ENCODE results near the gene PDZK1IP1.
A peak's percentile ranks its signal among the peaks of the same experiment; 100 is the strongest.
"Not testable (repeated sequence)": the region's sequence is repeated elsewhere in the genome, so short reads cannot be mapped to it uniquely, and the experiment has no call there.

PDZK1IP1 gene

DNA sequence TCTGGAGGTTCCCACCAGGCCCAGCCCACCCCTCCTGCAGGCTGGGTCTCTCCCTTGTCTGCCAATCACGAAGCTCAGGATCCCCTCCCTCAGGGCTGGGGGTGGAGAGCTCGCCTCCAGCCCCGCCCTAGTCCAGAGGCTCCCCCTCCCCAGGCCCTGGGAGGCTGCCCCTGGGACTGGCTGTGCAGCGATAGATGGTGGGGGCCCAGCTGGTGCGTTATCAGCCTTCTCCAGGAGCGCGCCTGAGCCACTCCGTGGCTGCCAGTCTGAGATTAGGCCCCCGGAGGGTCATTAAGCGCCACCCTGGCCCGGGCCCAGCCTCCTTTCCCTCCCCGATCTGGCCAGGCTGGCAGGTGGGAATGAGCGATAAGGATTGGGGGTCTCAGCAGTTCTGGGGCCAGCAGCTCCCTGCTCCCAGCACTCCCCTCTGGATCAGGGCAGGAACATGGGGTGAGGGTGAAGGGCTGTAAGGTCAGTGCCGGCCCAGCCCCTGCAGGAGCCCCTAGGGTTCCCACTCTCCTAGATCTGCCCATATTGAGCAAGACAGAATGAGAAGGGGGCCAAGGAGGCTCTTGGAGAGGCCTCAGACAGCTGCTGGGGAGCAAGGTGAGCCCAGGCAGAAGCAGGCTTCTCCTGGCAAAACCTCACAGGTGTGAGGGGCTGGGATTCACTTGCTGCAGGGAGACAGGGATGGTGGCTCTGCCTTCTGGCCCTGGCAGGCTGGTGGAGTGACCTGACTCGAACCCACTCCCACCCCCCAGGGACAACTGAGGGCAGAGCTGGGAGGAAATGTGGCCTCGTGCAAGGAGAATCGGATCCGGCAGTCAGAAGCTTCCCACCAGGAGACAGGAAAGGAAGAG, 8.5 kb downstream of the PDZK1IP1 start:
- FAIRE-seq (no peak), DNase-seq (ENCODE audit: low spot score) (no peak)

DNA sequence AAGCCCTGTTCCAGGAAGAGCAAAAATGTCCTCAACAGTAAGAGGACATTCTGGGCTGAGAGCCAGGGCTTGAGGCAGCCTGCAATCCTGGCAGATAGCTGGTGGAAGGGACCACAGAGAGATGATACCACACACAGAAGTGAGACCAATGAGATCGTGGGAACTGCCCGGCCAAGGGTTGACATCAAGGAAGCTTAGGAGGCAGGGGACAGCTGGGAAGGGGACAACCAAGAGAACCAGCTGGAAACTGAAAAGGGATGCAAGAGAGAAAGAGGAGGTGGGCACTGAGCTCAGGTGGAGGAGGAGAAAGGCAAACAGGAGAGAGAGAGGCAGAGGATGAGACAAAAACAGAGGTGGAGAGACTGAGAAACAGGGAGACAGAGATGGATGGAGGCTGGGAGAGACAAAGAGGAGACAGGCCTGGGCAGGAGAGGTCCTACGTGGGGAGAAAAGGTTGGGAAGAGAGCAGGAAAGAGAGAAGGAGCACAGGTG, 9.2 kb downstream of the PDZK1IP1 start:
- FAIRE-seq = no peak
- no peak for DNase-seq (ENCODE audit: low spot score)

DNA sequence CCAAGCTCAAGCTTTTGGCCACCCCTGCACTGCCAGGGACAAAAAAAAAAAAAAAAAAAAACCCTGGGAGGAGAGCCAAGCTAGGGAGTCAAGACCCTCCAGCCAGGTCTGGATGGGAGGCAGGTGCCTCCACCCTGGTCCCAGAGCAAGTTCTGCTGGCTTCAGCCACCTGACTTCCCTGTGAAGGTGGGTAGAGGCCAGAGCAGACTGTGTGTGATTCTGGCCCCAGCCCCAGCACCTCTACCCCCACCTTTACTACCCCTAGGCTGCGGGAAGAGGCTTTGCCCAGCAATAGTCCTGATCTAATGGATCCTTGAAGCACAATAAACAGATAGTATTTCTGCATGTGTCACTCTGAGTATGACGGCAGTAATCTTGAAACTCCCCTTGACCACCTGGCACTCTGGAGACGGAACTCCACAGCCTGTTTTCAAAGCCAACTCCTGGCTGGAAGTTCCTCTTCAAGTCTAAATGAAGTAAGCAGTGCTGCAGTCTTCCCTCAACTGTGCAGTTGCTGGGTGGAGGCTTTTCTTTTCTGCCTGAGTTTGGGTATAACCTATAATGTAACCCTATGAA, 9.8 kb downstream of the PDZK1IP1 start:
- DNase-seq (ENCODE audit: low spot score) (no peak), FAIRE-seq (no peak)

DNA sequence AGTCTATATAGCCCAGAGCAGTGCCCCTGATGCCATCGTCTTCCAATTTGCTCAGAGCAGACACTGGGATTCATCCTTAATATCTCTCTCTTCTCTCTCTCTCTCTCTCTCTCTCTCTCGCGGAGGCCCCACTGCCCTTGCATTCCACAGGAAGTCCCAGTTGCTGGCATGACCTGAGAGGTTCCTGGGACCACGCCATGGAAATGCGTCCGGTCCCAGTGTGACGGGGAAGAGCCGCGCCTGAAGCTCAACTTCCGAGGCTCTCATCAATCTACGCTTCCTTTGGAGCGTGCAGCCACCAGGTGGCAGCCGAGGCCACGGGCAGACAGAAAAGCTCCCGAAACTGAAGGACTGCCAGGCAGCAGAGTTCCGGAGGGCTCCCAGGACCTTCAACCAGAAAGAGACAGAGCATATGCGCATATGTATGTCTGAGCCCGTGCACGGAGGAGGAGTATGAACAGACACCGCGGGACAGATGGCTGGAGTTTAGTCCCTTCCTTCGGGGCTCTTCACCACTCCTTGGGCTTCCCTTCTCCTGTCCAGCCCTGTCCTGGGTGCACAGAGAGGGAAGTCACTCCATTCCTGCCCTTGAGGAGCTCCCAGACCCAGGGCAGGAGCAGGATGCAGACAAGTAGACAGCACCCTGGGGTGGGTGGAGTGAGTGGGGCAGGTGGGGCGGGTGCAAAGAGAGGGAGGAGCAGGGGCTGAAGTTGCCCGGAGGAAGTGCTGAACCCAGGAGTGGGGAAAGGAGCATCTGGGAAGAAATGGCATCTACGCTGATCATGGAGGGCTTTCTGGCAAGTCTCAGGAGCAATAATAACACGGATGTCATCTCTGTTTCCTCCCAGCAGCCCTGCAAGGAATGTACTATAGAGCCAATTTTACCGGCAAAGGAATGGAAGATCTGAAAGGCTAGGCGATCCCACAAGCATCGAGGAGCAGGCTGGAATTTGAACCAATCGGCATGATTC, 10.5 kb downstream of the PDZK1IP1 start:
- FAIRE-seq (no peak), DNase-seq (ENCODE audit: low spot score) (peak; percentile 93)

DNA sequence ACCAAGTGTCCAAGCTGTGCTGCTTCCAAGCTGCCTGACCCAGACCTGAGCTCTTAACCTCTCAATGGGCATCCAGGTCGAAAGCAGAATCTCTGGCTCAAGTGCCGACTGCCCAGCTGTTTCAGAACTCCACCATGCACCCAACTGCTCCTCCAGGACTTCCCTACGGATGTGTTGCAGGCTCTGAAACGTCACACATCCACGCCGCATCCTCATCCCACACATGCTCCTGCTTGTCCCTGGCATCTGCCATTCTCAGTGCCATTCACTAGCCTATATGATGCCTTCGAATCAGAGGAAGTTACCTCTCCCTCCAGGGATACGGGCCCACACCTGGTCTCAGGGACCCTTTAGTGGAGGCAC, 11.2 kb downstream of the PDZK1IP1 start:
- DNase-seq (ENCODE audit: low spot score) (no peak), FAIRE-seq (no peak)

DNA sequence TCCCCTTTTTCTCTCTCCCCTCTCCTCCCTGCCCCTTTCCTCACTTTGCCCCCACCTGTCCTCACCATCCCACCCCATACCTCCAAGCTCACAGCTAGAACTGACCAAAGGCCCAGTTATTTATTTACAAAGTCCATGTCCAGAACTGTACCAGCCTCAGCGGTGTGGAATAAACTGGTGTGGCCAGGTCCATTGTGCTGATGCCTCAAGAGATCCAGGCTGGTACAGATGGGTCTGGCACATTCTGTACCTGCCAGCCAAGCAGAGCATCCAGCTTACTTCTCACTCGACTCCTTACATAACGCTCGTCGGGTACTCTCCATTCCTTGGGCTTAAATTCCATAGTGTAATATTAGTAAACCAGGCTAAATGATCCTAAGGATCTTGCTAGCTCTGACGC, 11.8 kb downstream of the PDZK1IP1 start:
- FAIRE-seq (no peak), DNase-seq (ENCODE audit: low spot score) (no peak)

DNA sequence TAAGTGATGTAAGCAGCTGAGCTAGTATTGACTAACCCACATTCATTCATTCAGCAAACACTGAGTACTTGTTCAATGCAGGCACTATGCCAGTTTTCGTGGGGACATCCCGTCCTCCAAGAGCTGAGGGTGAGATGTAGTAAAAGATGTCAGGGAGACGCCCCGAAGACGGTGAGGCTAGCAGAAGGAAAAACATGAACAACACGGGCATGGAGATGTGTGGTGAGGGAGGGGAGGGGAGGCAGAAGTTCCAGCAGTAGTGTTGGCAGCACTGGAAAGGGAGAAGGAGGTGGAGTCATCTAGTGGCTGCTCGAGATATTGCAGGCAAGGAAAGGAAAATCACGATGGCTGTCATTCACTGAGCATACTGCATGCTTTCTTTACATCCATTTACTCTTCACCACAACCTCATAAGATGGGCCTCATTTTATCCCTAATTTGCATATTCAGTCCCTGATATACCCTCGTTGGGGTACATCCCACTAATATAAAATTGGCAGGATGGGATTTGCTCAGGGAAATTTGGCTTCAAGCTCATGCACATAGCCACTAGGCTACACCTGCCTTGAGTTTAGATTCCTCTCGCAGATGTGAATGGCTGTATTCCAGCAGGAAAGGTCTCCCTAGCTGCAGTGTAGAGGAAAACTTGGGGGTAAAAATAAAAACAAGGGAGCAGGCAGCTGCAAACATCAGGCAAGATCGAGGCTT, 14.5 kb downstream of the PDZK1IP1 start:
- FAIRE-seq = no peak
- peak; percentile 79 for DNase-seq (ENCODE audit: low spot score)

DNA sequence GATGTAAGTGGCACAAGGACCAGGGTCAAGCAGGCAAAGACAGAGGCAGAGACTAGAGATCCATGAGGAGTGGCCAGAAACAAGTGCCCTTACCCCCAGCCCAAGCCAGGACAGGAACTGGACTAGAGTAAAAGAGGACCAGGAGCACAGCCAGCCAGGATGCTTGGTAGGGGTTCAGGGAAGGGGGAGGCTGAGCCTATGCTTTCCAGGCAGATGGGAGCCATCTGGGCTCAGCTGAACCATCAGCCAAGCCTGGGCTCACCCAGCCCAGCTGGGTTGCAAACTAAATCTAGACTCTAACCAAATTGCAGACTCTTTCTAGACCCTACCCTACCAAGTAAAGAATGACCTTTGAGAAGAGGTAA, 15.2 kb downstream of the PDZK1IP1 start:
- FAIRE-seq (no peak), DNase-seq (ENCODE audit: low spot score) (no peak)

DNA sequence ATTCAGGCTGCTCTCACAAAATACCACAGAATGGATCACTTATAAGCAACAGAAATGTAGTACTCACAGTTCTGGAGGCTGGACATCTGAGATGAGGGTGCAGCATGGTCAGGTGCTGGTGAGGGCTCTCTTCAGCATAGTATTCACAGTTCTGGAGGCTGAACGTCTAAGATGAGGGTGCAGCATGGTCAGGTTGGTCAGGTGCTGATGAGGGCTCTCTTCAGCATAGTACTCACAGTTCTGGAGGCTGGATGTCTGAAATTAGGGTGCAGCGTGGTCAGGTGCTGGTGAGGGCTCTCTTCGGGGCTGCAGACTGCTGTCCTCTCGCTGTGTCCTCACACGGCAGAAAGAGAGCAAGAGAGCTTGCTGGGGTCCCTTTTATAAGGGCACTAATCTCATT, 17.1 kb downstream of the PDZK1IP1 start:
- DNase-seq (ENCODE audit: low spot score) (no peak), FAIRE-seq (no peak)

DNA sequence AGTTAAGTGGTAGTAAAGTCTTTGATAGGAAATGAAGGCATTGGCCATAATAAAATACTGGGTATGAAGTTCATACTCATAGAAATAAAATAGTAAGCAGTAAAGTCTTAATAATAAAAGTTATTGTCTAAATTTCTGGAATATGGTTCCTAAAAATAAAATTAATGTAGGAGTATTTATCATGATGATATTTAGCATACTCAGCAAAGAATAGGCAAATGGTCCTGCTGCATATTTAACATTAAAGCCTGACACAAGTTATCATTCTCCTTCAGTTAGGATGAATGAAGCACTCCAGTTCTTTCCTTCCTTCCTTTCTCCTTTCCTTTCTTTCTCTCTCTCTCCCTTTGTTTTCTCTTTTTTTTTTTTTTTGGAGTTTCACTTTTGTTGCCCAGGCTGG, 25.3 kb downstream of the PDZK1IP1 start:
- FAIRE-seq (no peak), DNase-seq (ENCODE audit: low spot score) (no peak)

DNA sequence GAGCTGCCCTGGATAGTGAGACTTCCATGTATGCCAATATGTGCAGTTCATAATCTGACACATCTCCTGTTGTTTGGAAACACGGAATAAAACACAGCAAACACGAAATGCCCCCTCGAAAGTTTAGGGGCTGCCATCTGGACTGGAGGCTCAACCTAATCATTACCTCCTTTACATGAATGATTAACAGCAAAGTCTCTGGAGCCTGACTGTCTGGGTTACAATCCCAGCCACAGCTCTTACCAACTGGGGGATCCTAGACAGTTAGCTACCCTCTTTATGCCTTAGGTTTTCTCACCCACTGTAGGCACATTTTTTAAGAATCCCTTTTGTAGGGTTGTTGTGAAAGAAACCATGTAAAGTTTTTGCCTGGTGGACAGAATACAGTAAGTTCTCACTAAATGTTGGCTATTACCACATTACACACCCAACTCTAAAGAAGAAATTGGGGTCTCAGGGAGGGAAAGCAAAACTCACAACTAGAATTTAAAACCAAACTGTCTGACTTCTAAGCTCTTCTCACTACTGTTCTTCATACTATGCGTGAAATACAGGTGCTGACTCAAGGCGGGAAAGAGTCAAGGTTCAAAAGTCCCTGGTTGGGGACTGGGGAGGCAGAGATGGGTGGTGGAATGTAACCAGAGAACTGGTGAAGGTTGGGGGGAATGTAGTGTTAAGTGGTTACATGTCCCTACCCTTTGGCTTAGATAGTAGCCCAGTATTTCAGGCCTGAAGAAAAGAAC, 28.4 kb downstream of the PDZK1IP1 start:
- no peak for DNase-seq (ENCODE audit: low spot score)
- peak; percentile 77 for FAIRE-seq

DNA sequence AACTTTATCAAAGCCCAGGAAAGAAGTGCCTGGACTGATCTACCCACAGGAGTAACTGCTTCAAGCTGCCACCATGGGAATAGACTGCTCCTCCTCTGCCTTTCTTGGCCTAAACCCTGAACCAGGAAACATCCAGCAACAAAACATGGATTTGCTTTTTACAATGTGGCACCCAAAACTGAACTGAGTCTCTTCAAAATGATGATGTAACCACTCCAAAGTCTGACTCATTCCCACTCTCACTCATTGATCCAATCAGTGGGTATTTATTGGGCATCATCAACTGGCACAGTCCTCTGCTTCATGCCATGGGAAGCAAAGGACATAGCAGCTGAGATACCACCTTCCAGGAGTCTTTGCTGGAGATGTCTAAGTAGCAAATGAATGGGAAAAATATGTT, 29.1 kb downstream of the PDZK1IP1 start:
- no peak for FAIRE-seq
- no peak for DNase-seq (ENCODE audit: low spot score)

DNA sequence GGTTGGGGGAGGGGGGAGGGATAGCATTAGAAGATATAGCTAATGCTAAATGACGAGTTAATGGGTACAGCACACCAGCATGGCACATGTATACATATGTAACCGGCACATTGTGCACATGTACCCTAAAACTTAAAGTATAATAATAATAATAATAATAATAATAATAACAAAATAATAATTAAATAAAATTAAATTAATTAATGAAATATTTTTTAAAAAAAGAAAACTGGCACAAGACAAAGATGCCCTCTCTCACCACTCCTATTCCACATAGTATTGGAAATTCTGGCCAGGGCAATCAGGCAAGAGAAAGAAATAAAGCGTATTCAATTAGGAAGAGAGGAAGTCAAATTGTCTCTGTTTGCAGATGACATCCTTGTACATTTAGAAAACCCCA, 31.9 kb downstream of the PDZK1IP1 start:
- DNase-seq (ENCODE audit: low spot score); FAIRE-seq: not testable (repeated sequence)

DNA sequence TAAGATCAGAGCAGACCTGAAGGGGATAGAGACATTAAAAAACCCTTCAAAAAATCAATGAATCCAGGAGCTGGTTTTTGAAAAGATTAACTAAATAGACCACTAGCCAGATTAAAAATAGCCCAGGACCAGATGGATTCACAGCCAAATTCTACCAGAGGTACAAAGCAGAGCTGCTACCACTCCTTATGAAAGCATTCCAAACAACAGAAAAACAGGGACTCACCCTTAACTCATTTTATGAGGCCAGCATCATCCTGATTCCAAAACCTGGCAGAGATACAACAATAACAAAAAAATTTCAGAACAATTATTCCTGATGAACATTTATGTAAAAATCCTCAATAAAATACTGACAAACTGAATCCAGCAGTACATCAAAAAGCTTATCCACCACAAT, 33.4 kb downstream of the PDZK1IP1 start:
- FAIRE-seq; DNase-seq (ENCODE audit: low spot score): not testable (repeated sequence)

DNA sequence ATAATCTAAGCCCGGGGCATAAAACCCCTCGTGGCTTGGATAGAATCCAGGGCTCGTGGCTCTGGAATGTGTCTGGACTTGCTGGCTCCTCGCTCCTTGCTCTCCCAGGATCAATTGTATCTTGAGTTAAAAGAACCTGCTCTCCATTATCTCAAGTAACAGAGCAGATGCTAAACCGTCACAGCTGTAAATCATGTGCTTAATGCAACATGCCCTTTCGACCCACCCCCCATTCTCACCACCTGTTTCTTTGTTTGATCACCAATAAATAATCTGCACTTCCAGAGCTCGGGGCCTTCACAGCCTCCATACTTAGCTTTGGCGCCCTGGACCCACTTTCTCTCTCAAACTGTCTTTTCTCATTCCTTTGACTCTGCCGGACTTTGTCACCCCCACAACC, 40.7 kb downstream of the PDZK1IP1 start:
- FAIRE-seq; DNase-seq (ENCODE audit: low spot score): not testable (repeated sequence)

DNA sequence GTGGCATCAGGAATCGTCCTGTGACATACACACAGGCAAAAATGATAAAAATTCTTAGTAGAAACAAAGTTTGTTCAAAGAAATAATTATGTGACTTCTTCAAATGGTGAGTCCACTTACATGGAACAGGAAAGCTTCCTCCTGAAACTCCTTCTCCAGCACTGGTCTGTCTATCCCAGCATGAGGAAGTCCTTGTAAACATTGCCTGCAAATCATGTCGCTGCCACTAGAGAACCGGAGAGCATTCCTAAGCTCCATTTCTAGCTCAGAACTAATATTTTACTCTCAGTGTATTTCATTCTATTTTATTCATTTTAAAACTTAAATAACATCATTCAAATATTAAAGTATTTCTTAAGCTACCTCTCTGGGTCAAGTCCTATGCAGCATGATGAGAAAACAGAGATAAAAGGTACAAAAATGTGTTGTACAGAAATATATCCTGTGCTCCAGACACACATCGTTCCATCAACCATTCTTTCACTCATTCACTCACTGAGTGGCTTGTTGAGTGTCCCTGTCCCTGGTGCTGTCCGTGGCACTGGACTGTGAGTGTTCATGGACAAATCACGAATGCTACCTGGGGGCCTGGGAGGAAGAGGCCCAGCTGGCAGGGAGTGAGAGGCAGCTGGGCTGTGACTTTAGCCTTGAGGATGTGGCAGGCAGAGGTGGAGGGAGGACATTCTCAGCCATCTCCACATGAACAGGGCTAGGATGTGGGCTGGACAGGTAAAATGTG, 42.6 kb downstream of the PDZK1IP1 start:
- DNase-seq (ENCODE audit: low spot score) (no peak), FAIRE-seq (no peak)

DNA sequence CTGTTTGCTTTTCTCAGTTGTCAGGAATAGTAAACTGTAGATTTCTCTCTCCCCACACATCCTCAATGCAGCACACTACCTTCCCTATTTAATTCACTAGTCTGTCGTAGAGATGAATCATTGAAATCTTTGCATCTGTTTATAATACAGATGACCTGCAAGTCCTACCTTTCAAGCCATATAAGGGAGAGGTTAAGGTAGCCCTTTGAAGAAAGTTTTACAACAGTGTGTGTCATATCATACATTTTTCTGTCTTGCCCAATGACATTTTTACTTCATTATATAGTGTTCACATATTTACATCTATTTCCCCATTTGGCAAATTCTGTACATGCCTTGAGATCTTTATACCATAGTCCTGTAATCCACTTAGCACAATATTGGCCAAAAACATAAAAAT, 43.3 kb downstream of the PDZK1IP1 start:
- FAIRE-seq; DNase-seq (ENCODE audit: low spot score): not testable (repeated sequence)

DNA sequence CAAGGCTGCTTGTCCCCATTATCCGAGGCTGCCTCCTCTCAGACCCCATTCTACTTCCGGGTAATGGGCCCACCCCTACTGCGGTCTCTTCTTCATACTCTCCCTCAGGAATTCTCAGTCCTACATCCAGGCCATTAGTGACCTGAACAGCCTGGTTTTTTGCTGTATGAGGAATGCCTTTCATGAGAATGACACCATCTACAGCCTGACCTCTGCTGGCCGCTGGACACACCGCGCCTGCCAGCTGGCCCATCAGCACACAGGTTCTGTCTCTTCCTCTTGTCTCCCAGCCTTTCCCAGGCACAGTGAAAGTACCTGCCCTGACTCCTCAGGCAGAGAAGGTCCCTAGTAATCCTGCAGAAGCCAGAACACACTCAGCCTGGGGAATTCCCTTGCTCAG, 46.2 kb downstream of the PDZK1IP1 start:
- DNase-seq (ENCODE audit: low spot score); FAIRE-seq: not testable (repeated sequence)

DNA sequence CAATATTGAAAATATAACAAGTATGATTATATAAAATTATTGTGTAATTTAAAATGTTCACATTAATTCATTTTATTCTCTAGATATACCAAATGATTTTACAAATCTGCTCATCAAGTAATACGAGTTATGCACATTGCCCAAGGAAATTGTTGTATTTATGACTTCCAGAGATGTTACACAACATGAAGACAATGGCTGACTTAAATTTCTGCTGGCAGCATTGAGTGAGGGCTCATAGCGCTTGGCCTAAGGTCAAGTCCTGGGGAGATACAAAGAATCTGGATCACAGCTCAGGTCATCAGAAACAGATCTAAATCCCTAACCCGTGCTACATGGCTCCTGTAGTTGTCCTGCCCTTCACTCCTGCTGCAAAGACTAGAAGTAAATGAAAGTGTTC, 49.5 kb downstream of the PDZK1IP1 start:
- not testable (repeated sequence) for FAIRE-seq; DNase-seq (ENCODE audit: low spot score)

Data from urothelium cell line (cell line).